Activated B cell treated with CpG ODN at 0.5 μM for 24 hours (primary cell): ENCODE results near the gene WAC. TPM values are rescaled to one million over a fixed set of nuclear protein-coding genes. Genes with fewer than 3 reads are reported as not detected.

ENCODE experiments used
- ATAC-seq: fragments of 200-7000 bp; cut with Tn5 transposase; one replicate; pipeline ENCODE4 v1.10.0; 2021; ENCODE audit warnings: low read depth, mild to moderate bottlenecking, moderate library complexity
- CTCF ChIA-PET: fragments of 350-600 bp; sonication (Branson Sonifier 250); formaldehyde crosslinking; loops from one replicate; lab custom pipeline; 2021; ENCODE audit warnings: antibody characterized with exemption; lab: Charles Lee
- POLR2A ChIA-PET: fragments of 350-600 bp; sonication (Branson Sonifier 250); formaldehyde crosslinking; loops from one replicate; lab custom pipeline; 2021; ENCODE audit warnings: antibody characterized with exemption; lab: Charles Lee
- DNase-seq: peaks from one replicate; pipeline ENCODE4 v3.0.0; 2022
- H3K27ac Mint-ChIP-seq: one replicate; pipeline ENCODE4 v1.8.0; 2020; ENCODE audit warnings: mixed read lengths
- H3K27me3 Mint-ChIP-seq: one replicate; pipeline ENCODE4 v1.8.0; 2021; ENCODE audit warnings: mixed read lengths
- H3K36me3 Mint-ChIP-seq: one replicate; pipeline ENCODE4 v1.8.0; 2021; ENCODE audit warnings: low read depth, mixed read lengths
- H3K4me1 Mint-ChIP-seq: one replicate; pipeline ENCODE4 v1.8.0; 2021; ENCODE audit warnings: mixed read lengths
- H3K4me3 Mint-ChIP-seq: one replicate; pipeline ENCODE4 v1.8.0; 2020; ENCODE audit warnings: mild to moderate bottlenecking, mixed read lengths
- H3K9me3 Mint-ChIP-seq: one replicate; pipeline ENCODE4 v1.8.0; 2020; ENCODE audit warnings: mixed read lengths
- CTCF ChIP-seq: fragments of 200-600 bp; IDR thresholded peaks from one replicate; pipeline ENCODE4 v1.8.0; 2022; ENCODE audit warnings: antibody characterized with exemption, mild to moderate bottlenecking
- intact Hi-C: fragments of 100-400 bp; cut with micrococcal nuclease; formaldehyde crosslinking; loops from one replicate; pipeline ENCODE4 v1.15.1; 2024
- total RNA-seq: library from RNA; stranded (reverse); gene quantifications from 2 replicates; pipeline ENCODE4 v1.2.3, GENCODE V29; 2022

WAC gene
- total RNA-seq, 1 donor from 2014 or later: 159 TPM

DNA sequence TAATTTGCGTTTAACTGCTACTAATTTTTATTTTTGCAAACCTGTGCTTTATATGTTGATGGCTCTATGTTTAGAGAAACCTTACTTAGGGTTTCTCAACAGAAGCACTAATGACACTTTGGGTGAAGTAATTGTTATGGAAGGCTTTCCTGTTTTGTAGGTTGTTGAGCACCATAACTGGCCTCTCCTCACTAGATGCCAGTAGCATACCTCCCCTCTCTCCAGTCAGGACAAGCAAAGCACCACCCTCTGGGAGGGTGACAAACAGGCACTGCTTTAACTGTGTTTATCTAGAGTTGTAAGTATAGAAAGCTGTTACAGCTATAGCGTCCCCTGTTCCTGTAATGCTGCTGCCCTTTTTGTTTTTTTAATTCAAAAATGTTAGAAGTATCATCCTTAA lies 60.9 kb downstream of the WAC start:
- ChIA-PET CTCF (no interaction called here), POLR2A (no interaction called here)
- H3K9me3 Mint-ChIP-seq: no peaks in the 10 kb centered on the region
- H3K27me3 Mint-ChIP-seq: no peaks in the 10 kb centered on the region
- peaks cover 15% of the 10 kb centered on the region for H3K4me1 Mint-ChIP-seq
- TF ChIP-seq CTCF: no peak
- ATAC-seq (no peak), DNase-seq (no peak)
- no peak overlapping the region for H3K27ac Mint-ChIP-seq
- intact Hi-C loops: loop anchor here (2.0 kb wide), 1 partner anchor 13 kb away; no protein-coding TSS in a partner anchor
- H3K4me3 Mint-ChIP-seq: no peak overlapping the region
- peaks cover 79% of the 10 kb centered on the region for H3K36me3 Mint-ChIP-seq

DNA sequence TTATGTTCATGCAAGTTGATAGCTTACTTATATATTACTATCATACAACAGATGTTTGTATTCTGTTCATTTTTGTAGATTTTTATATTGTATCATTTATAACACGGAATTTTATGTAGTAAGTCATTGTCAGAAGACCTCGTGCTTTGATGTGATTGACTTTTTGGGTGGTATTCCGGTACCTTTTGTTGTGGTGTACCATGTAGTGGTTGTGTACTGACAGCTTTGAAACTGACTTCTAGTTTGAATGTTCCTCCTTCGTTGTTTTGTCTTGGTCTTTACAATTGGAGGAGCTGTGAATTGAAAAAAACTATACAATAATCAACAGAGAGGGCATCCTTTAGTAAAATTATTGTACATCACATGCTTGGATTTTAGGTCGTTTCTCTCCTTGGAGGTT lies 61.5 kb downstream of the WAC start:
- Mint-ChIP-seq H3K4me1 (peaks cover 14% of the 10 kb centered on the region), H3K9me3 (no peaks in the 10 kb centered on the region), H3K27ac (no peak overlapping the region), H3K4me3 (no peak overlapping the region), H3K36me3 (peaks cover 78% of the 10 kb centered on the region), H3K27me3 (no peaks in the 10 kb centered on the region)
- intact Hi-C loops: loop anchor here (2.0 kb wide), 1 partner anchor 14 kb away; no protein-coding TSS in a partner anchor
- POLR2A ChIA-PET: no interaction called here
- TF ChIP-seq CTCF: no peak
- CTCF ChIA-PET: no interaction called here
- ATAC-seq: no peak
- no peak for DNase-seq

DNA sequence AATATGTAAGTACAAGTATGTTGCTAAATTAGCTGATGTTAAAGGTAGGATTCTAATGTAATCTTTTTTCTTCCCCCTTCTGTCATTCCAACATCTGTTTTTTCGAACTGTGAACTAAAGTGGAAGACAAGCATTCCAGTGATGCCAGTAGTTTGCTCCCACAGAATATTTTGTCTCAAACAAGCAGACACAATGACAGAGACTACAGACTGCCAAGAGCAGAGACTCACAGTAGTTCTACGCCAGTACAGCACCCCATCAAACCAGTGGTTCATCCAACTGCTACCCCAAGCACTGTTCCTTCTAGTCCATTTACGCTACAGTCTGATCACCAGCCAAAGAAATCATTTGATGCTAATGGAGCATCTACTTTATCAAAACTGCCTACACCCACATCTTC lies 62.7 kb downstream of the WAC start:
- DNase-seq (no peak), ATAC-seq (no peak)
- ChIA-PET CTCF (no interaction called here), POLR2A (no interaction called here)
- Mint-ChIP-seq H3K4me3 (no peak overlapping the region), H3K27me3 (no peaks in the 10 kb centered on the region), H3K4me1 (peaks cover 17% of the 10 kb centered on the region), H3K36me3 (peaks cover 77% of the 10 kb centered on the region), H3K27ac (no peak overlapping the region), H3K9me3 (no peaks in the 10 kb centered on the region)
- no peak for TF ChIP-seq CTCF
- intact Hi-C loops: loop anchor here (2.0 kb wide), 1 partner anchor 15 kb away; no protein-coding TSS in a partner anchor

- ATAC-seq (no peak), DNase-seq (no peak)
- no peaks in the 10 kb centered on the region for H3K27me3 Mint-ChIP-seq
- H3K27ac Mint-ChIP-seq: no peak overlapping the region
- ChIA-PET POLR2A (no interaction called here), CTCF (no interaction called here)
- H3K4me3 Mint-ChIP-seq: no peak overlapping the region
- H3K4me1 Mint-ChIP-seq: peaks cover 12% of the 10 kb centered on the region
- intact Hi-C loops: no loop called here
- H3K9me3 Mint-ChIP-seq: no peaks in the 10 kb centered on the region
- no peak for TF ChIP-seq CTCF
- H3K36me3 Mint-ChIP-seq: peaks cover 68% of the 10 kb centered on the region
These were observed 67.1 kb downstream of the WAC start for GRCh38 chr10:28600056-28600455.

GRCh38 chr10:28601012-28601411 lies 68.1 kb downstream of the WAC start:
- Mint-ChIP-seq H3K36me3 (peaks cover 69% of the 10 kb centered on the region), H3K27me3 (no peaks in the 10 kb centered on the region), H3K9me3 (no peaks in the 10 kb centered on the region), H3K4me3 (no peak overlapping the region), H3K4me1 (peaks cover 20% of the 10 kb centered on the region), H3K27ac (no peak overlapping the region)
- DNase-seq: no peak
- no peak for TF ChIP-seq CTCF
- no peak for ATAC-seq
- CTCF ChIA-PET: no interaction called here
- POLR2A ChIA-PET: interaction anchor here (0.6 kb wide), 1 partner anchor 1365 kb away, joined by 3 read pairs; no protein-coding TSS in a partner anchor
- intact Hi-C loops: no loop called here
